NT2/D1 (cell line): ENCODE measurements around the gene DPPA5.

Experiments
- DNase-seq: peaks from one replicate; pipeline ENCODE4 v3.0.0-alpha.2; 2011; ENCODE audit warnings: low read depth, low spot score
- H3K27me3 ChIP-seq: 2 replicates; pipeline ENCODE4 v1.6.0; 2011; ENCODE audit warnings: mild to moderate bottlenecking; ENCODE audit not compliant: insufficient read length, insufficient read depth
- H3K36me3 ChIP-seq: 2 replicates; pipeline ENCODE4 v1.6.1; 2011; ENCODE audit warnings: mild to moderate bottlenecking, low read length, mixed read lengths; ENCODE audit not compliant: insufficient read depth, insufficient read length
- H3K4me1 ChIP-seq: 2 replicates; pipeline ENCODE4 v1.5.1; 2011; ENCODE audit not compliant: insufficient read depth, insufficient read length
- H3K4me3 ChIP-seq: 2 replicates; pipeline ENCODE4 v1.5.1; 2011; ENCODE audit warnings: low read depth; ENCODE audit not compliant: insufficient read length
- H3K9ac ChIP-seq: 2 replicates; pipeline ENCODE4 v1.6.0; 2011; ENCODE audit warnings: low read depth; ENCODE audit not compliant: insufficient read length
- H3K9me3 ChIP-seq: 2 replicates; pipeline ENCODE4 v1.5.1; 2011; ENCODE audit warnings: mild to moderate bottlenecking, low read length; ENCODE audit not compliant: insufficient read depth
- SUZ12 ChIP-seq: IDR thresholded peaks from 2 replicates; pipeline ENCODE4 v1.6.1; 2011; ENCODE audit not compliant: insufficient read length, insufficient read depth; ENCODE audit errors: extremely low read depth
- YY1 ChIP-seq: IDR thresholded peaks from 2 replicates; pipeline ENCODE4 v1.6.1; 2011; ENCODE audit not compliant: insufficient read length, insufficient read depth
- ZNF274 ChIP-seq: IDR thresholded peaks from 2 replicates; pipeline ENCODE4 v1.6.1; 2011; ENCODE audit warnings: mild to moderate bottlenecking, low read depth, low read length

Gene DPPA5

GRCh38 chr6:73341335-73341734 is 12.7 kb downstream of the DPPA5 start:
- Histone ChIP-seq H3K36me3 (no peaks in the 10 kb centered on the region), H3K27me3 (peaks cover 66% of the 10 kb centered on the region), H3K4me1 (no peaks in the 10 kb centered on the region), H3K4me3 (no peak overlapping the region), H3K9me3 (no peaks in the 10 kb centered on the region), H3K9ac (no peak overlapping the region)
- TF ChIP-seq SUZ12 = no peak
- no peak for TF ChIP-seq ZNF274
- no peak for TF ChIP-seq YY1
- no peak for DNase-seq

DNA sequence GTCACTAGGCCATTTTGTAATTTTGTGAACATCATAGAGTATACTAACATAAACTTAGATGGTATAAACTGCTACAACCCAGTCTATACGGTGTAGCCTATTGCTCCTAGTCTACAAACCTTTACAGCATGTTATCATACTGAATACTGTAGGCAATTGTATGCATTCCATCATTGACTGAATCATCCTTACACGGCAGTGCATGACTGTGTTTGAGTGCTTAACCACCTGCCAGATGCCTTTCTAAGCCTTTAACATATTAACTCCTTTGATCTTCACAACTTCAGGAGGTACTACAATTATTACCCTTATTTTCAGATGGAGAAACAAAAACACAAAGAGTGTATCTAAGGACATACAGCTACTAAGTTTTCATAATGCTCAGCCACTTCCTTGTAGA is 14.0 kb downstream of the DPPA5 start:
- Histone ChIP-seq H3K4me1 (no peaks in the 10 kb centered on the region), H3K27me3 (peaks cover 55% of the 10 kb centered on the region), H3K4me3 (no peak overlapping the region), H3K9ac (no peak overlapping the region), H3K9me3 (no peaks in the 10 kb centered on the region), H3K36me3 (no peaks in the 10 kb centered on the region)
- DNase-seq = no peak
- TF ChIP-seq YY1 (no peak), SUZ12 (no peak), ZNF274 (no peak)

GRCh38 chr6:73339340-73339739 is 14.7 kb downstream of the DPPA5 start:
- Histone ChIP-seq H3K27me3 (peaks cover 47% of the 10 kb centered on the region), H3K4me3 (no peak overlapping the region), H3K9ac (no peak overlapping the region), H3K4me1 (no peaks in the 10 kb centered on the region), H3K9me3 (no peaks in the 10 kb centered on the region), H3K36me3 (no peaks in the 10 kb centered on the region)
- TF ChIP-seq SUZ12 (no peak), YY1 (no peak), ZNF274 (no peak)
- no peak for DNase-seq

DNA sequence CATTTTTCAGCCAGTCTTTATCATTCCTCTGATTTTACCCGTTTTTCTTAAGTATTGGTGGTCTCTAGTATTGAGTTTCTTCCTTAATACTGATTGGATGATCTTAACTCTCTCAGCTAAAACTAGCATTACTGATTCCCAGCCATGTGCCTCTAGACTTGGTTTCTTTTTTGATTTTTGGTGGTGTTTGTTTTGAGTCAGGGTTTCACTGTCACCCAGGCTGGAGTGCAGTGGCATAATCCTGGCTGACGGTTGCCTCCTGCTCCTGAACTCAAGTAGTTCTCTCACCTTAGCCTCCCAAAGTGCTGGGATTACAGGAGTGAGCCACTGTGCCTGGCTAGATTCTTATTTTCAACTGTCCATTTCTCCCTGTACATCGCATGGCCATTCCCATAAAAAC is 24.9 kb downstream of the DPPA5 start:
- DNase-seq = no peak
- no peaks in the 10 kb centered on the region for H3K9me3 ChIP-seq

DNA sequence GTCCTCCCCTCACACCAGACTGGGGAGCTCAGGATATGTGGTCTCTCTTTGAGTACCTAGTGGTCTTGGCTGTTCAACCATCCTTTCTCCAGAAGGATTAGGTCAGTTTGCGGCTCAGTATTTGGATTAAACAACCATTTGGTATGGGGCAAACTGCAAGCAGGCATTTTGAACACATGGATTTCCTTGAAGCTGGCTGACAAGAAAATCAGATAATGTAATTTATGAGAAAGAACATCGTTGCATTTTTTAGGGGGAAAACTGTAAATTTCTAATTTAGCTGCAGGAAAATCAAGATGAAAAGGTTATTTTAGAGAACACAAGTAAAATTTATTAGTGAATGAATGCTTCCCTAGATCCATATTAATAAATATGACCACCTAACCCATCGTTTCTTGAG is 25.3 kb downstream of the DPPA5 start:
- Histone ChIP-seq H3K9ac (no peak overlapping the region), H3K36me3 (no peaks in the 10 kb centered on the region), H3K4me3 (no peak overlapping the region), H3K9me3 (no peaks in the 10 kb centered on the region), H3K27me3 (peaks cover 14% of the 10 kb centered on the region), H3K4me1 (no peaks in the 10 kb centered on the region)
- TF ChIP-seq SUZ12 = no peak
- TF ChIP-seq ZNF274 = no peak
- TF ChIP-seq YY1 = no peak
- no peak for DNase-seq

More for the DNA sequence above, 24.9 kb downstream of the DPPA5 start:
- Histone ChIP-seq H3K36me3 (no peaks in the 10 kb centered on the region), H3K4me3 (no peak overlapping the region), H3K9ac (no peak overlapping the region), H3K27me3 (peaks cover 14% of the 10 kb centered on the region), H3K4me1 (no peaks in the 10 kb centered on the region)
- no peak for TF ChIP-seq ZNF274
- no peak for TF ChIP-seq YY1

- Histone ChIP-seq H3K4me3 (no peak overlapping the region), H3K27me3 (peaks cover 5% of the 10 kb centered on the region), H3K36me3 (no peaks in the 10 kb centered on the region), H3K9me3 (no peaks in the 10 kb centered on the region), H3K9ac (no peak overlapping the region), H3K4me1 (no peaks in the 10 kb centered on the region)
- TF ChIP-seq SUZ12 (no peak), YY1 (no peak), ZNF274 (no peak)
- DNase-seq = no peak
These were observed 28.4 kb downstream of the DPPA5 start for GRCh38 chr6:73325656-73326055.

- Histone ChIP-seq H3K9ac (no peak overlapping the region), H3K4me3 (no peak overlapping the region), H3K9me3 (peaks cover 10% of the 10 kb centered on the region), H3K4me1 (no peaks in the 10 kb centered on the region), H3K27me3 (no peaks in the 10 kb centered on the region), H3K36me3 (no peaks in the 10 kb centered on the region)
- no peak for DNase-seq
- TF ChIP-seq SUZ12 = no peak
- no peak for TF ChIP-seq YY1
- TF ChIP-seq ZNF274 = no peak
These were observed 30.8 kb downstream of the DPPA5 start for GRCh38 chr6:73323323-73323722.
